GM23338 (cell line): ENCODE data around the gene MAMSTR. TPM values are rescaled to one million over a fixed set of nuclear protein-coding genes. Genes with fewer than 3 reads are reported as not detected.

Experiments used
- ATAC-seq: fragments of 200-7000 bp; cut with Tn5 transposase; 3 replicates; pipeline ENCODE4 v1.9.1; 2020
- DNase-seq: peaks from one replicate; pipeline ENCODE4 v3.0.0-alpha.2; 2015; ENCODE audit warnings: low spot score
- H2AFZ ChIP-seq: fragments of 200-600 bp; sonication (generic); 2 replicates; pipeline ENCODE4 v1.8.0; 2016; ENCODE audit warnings: antibody characterized with exemption, mild to moderate bottlenecking, moderate library complexity
- H3F3A ChIP-seq: fragments of 200-600 bp; sonication (generic); replicated peaks from 2 replicates; pipeline ENCODE4 v1.8.0; 2017; ENCODE audit warnings: antibody characterized with exemption, mixed run types, low read depth
- H3K27ac ChIP-seq: fragments of 200-600 bp; sonication (generic); 2 replicates; pipeline ENCODE4 v1.6.1; 2016; ENCODE audit warnings: low read depth
- H3K27me3 ChIP-seq: fragments of 200-600 bp; sonication (generic); 2 replicates; pipeline ENCODE4 v1.8.0; 2016; ENCODE audit warnings: mild to moderate bottlenecking, mixed run types, moderate library complexity; ENCODE audit not compliant: insufficient read depth
- H3K36me3 ChIP-seq: fragments of 200-600 bp; sonication (generic); 2 replicates; pipeline ENCODE4 v1.8.0; 2016; ENCODE audit warnings: mild to moderate bottlenecking; ENCODE audit not compliant: insufficient read depth
- H3K4me1 ChIP-seq: fragments of 200-600 bp; sonication (generic); 2 replicates; pipeline ENCODE4 v1.8.0; 2016; ENCODE audit warnings: mild to moderate bottlenecking, moderate library complexity; ENCODE audit not compliant: insufficient read depth
- H3K4me2 ChIP-seq: fragments of 200-600 bp; sonication (generic); 2 replicates; pipeline ENCODE4 v1.7.1; 2017; ENCODE audit warnings: mixed run types
- H3K4me3 ChIP-seq: fragments of 200-600 bp; sonication (generic); 2 replicates; pipeline ENCODE4 v1.6.1; 2016; ENCODE audit warnings: mixed run types
- H3K79me2 ChIP-seq: fragments of 200-600 bp; sonication (generic); replicated peaks from 2 replicates; pipeline ENCODE4 v1.8.0; 2017; ENCODE audit warnings: mild to moderate bottlenecking; ENCODE audit not compliant: insufficient read depth
- H3K9me2 ChIP-seq: fragments of 200-600 bp; sonication (generic); 2 replicates; pipeline ENCODE4 v1.8.0; 2017; ENCODE audit not compliant: insufficient read depth
- H4K20me1 ChIP-seq: fragments of 200-600 bp; sonication (generic); replicated peaks from 2 replicates; pipeline ENCODE4 v1.8.0; 2017; ENCODE audit warnings: mild to moderate bottlenecking; ENCODE audit not compliant: insufficient read depth
- H3K27ac Mint-ChIP-seq: 2 replicates; pipeline ENCODE4 v1.8.0; 2020; ENCODE audit warnings: inconsistent platforms, mild to moderate bottlenecking, moderate library complexity, mixed read lengths
- H3K27me3 Mint-ChIP-seq: 3 replicates; pipeline ENCODE4 v1.8.0; 2022; ENCODE audit warnings: low read depth, mild to moderate bottlenecking, moderate library complexity, mixed read lengths, inconsistent platforms; ENCODE audit not compliant: insufficient read depth, poor library complexity
- H3K36me3 Mint-ChIP-seq: 3 replicates; pipeline ENCODE4 v1.8.0; 2021; ENCODE audit warnings: low read depth, mild to moderate bottlenecking, inconsistent platforms, moderate library complexity, mixed read lengths
- H3K4me1 Mint-ChIP-seq: 3 replicates; pipeline ENCODE4 v1.8.0; 2020; ENCODE audit warnings: mild to moderate bottlenecking, inconsistent platforms, mixed read lengths
- H3K4me3 Mint-ChIP-seq: 3 replicates; pipeline ENCODE4 v1.8.0; 2021; ENCODE audit warnings: moderate library complexity, mild to moderate bottlenecking, inconsistent platforms, mixed read lengths
- H3K9me3 Mint-ChIP-seq: 3 replicates; pipeline ENCODE4 v1.8.0; 2020; ENCODE audit warnings: moderate library complexity, mild to moderate bottlenecking, inconsistent platforms, mixed read lengths
- CREB1 ChIP-seq: fragments of 250-450 bp; sonication (Bioruptor Pico); IDR thresholded peaks from 2 replicates; pipeline ENCODE4 v1.5.0; 2020; ENCODE audit warnings: low read depth, mild to moderate bottlenecking, moderate library complexity
- ETS1 ChIP-seq: IDR thresholded peaks from 2 replicates; pipeline ENCODE4 v1.6.1; 2016; ENCODE audit warnings: antibody characterized with exemption
- EZH2phosphoT487 ChIP-seq: fragments of 200-600 bp; sonication (generic); IDR thresholded peaks from one replicate; pipeline ENCODE4 v1.8.1; 2018; ENCODE audit warnings: antibody characterized with exemption; ENCODE audit not compliant: unreplicated experiment
- JUNB ChIP-seq: IDR thresholded peaks from one replicate; pipeline ENCODE4 v1.6.1; 2016; ENCODE audit warnings: antibody characterized with exemption; ENCODE audit not compliant: unreplicated experiment
- NANOG ChIP-seq: IDR thresholded peaks from 2 replicates; pipeline ENCODE4 v1.6.1; 2016; ENCODE audit warnings: antibody characterized with exemption, borderline replicate concordance
- POLR2AphosphoS5 ChIP-seq: IDR thresholded peaks from 2 replicates; pipeline ENCODE4 v1.6.1; 2016; ENCODE audit warnings: antibody characterized with exemption, low read depth
- ZNF331 ChIP-seq: fragments of 250-450 bp; sonication (Bioruptor Pico); IDR thresholded peaks from 2 replicates; pipeline ENCODE4 v1.5.0; 2020; ENCODE audit warnings: low read depth, mild to moderate bottlenecking, moderate library complexity
- polyA plus RNA-seq: library from polyadenylated mRNA; unstranded; fragments of >200 nt; fragmentation: Nextera tagmentation; extraction: Ambion mirVana; gene quantifications from 2 replicates; pipeline ENCODE4 v1.2.1, GENCODE V29; 2016
- total RNA-seq: library from RNA; depleted of rRNA; stranded (reverse); fragments of >200 nt; shearing (Covaris generic); gene quantifications from 2 replicates; pipeline ENCODE4 v1.2.3, GENCODE V29; 2014
- TF ChIP-seq, protein P1 (sequence below): fragments of 250-450 bp; sonication (Bioruptor Pico); IDR thresholded peaks from 2 replicates; pipeline ENCODE4 v1.5.0; 2020; ENCODE audit warnings: mild to moderate bottlenecking, moderate library complexity
- TF ChIP-seq, protein P2 (sequence below), 2 experiments: fragments of 200-600 bp in 1 of 2; sonication (generic) in 1 of 2; conservative IDR thresholded peaks; 2 replicates each; pipeline versions ENCODE4 v1.5.1 to v1.6.1; 2016 to 2017; ENCODE audit warnings: antibody characterized with exemption in 2 of 2, low read depth in 2 of 2, mild to moderate bottlenecking in 2 of 2, moderate library complexity in 1 of 2
- TF ChIP-seq, protein P3 (sequence below): IDR thresholded peaks from one replicate; pipeline ENCODE4 v1.6.1; 2018; ENCODE audit warnings: antibody characterized with exemption; ENCODE audit not compliant: unreplicated experiment

The MAMSTR gene
- total and polyA plus RNA-seq, 2 experiments from 2014 or later: 1.9 to 2.0 TPM

DNA sequence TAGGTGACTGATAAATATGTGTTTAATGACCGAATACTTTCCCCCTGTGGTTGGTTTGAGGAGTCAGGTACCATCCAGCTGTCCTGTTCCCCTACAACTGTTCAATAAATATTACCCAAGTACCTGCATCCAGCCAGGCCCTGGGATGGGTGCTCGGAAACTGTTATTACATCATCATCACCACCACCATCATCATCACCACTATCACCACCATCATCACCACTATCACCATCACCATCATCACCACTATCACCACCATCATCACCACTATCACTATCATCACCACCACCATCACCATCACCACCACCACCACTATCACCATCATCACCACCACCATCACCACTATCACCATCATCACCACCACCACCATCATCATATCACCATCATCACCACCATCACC, 50.8 kb downstream of the MAMSTR start:
- Histone ChIP-seq H3K27ac (no peak overlapping the region), H3K4me3 (no peak overlapping the region), H3K27me3 (no peaks in the 10 kb centered on the region), H4K20me1 (no peaks in the 10 kb centered on the region), H3K36me3 (no peaks in the 10 kb centered on the region), H3K4me1 (peaks cover 6% of the 10 kb centered on the region), H2AFZ (no peak overlapping the region), H3K9me2 (no peaks in the 10 kb centered on the region), H3K79me2 (no peaks in the 10 kb centered on the region), H3K4me2 (no peak overlapping the region), H3F3A (no peaks in the 10 kb centered on the region)
- H3K36me3 Mint-ChIP-seq: no peaks in the 10 kb centered on the region; the same call in 2 of the 3 replicates
- TF ChIP-seq CREB1 (CRISPR knock-in tag): no peak
- no peak for TF ChIP-seq JUNB
- TF ChIP-seq, protein P1, sequence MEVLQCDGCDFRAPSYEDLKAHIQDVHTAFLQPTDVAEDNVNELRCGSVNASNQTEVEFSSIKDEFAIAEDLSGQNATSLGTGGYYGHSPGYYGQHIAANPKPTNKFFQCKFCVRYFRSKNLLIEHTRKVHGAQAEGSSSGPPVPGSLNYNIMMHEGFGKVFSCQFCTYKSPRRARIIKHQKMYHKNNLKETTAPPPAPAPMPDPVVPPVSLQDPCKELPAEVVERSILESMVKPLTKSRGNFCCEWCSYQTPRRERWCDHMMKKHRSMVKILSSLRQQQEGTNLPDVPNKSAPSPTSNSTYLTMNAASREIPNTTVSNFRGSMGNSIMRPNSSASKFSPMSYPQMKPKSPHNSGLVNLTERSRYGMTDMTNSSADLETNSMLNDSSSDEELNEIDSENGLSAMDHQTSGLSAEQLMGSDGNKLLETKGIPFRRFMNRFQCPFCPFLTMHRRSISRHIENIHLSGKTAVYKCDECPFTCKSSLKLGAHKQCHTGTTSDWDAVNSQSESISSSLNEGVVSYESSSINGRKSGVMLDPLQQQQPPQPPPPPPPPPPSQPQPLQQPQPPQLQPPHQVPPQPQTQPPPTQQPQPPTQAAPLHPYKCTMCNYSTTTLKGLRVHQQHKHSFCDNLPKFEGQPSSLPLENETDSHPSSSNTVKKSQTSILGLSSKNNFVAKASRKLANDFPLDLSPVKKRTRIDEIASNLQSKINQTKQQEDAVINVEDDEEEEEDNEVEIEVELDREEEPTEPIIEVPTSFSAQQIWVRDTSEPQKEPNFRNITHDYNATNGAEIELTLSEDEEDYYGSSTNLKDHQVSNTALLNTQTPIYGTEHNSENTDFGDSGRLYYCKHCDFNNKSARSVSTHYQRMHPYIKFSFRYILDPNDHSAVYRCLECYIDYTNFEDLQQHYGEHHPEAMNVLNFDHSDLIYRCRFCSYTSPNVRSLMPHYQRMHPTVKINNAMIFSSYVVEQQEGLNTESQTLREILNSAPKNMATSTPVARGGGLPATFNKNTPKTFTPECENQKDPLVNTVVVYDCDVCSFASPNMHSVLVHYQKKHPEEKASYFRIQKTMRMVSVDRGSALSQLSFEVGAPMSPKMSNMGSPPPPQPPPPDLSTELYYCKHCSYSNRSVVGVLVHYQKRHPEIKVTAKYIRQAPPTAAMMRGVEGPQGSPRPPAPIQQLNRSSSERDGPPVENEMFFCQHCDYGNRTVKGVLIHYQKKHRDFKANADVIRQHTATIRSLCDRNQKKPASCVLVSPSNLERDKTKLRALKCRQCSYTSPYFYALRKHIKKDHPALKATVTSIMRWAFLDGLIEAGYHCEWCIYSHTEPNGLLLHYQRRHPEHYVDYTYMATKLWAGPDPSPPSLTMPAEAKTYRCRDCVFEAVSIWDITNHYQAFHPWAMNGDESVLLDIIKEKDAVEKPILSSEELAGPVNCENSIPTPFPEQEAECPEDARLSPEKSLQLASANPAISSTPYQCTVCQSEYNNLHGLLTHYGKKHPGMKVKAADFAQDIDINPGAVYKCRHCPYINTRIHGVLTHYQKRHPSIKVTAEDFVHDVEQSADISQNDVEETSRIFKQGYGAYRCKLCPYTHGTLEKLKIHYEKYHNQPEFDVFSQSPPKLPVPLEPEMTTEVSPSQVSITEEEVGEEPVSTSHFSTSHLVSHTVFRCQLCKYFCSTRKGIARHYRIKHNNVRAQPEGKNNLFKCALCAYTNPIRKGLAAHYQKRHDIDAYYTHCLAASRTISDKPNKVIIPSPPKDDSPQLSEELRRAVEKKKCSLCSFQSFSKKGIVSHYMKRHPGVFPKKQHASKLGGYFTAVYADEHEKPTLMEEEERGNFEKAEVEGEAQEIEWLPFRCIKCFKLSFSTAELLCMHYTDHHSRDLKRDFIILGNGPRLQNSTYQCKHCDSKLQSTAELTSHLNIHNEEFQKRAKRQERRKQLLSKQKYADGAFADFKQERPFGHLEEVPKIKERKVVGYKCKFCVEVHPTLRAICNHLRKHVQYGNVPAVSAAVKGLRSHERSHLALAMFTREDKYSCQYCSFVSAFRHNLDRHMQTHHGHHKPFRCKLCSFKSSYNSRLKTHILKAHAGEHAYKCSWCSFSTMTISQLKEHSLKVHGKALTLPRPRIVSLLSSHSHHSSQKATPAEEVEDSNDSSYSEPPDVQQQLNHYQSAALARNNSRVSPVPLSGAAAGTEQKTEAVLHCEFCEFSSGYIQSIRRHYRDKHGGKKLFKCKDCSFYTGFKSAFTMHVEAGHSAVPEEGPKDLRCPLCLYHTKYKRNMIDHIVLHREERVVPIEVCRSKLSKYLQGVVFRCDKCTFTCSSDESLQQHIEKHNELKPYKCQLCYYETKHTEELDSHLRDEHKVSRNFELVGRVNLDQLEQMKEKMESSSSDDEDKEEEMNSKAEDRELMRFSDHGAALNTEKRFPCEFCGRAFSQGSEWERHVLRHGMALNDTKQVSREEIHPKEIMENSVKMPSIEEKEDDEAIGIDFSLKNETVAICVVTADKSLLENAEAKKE (CRISPR knock-in tag): no peak
- H3K27ac Mint-ChIP-seq: no peak overlapping the region
- H3K27me3 Mint-ChIP-seq: peaks cover 6% of the 10 kb centered on the region
- no peak overlapping the region for H3K4me3 Mint-ChIP-seq
- ATAC-seq (no peak), DNase-seq (no peak)
- peaks cover 13% of the 10 kb centered on the region for H3K4me1 Mint-ChIP-seq
- H3K9me3 Mint-ChIP-seq: peaks cover 9% of the 10 kb centered on the region; the same call in 2 of the 3 replicates

DNA sequence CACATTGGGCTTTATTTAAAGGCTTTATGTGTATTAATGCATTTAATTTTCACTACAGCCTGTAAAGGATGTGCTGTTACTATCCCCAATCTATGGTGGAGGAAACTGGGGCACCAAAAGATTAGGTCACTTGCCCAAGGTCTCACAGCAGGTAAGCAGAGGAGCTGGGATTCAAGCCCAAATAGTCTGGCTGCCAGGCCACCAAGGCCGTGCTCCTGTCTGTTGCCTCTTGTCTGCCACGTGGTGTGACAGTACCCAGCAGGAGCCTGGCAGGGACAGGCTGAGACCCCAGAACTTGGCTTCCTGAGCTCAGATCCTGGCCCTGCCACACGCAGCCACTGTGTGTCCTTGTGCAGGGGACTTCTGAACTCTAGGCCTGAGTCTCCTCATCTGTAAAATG, 51.2 kb downstream of the MAMSTR start:
- no peak for DNase-seq
- Histone ChIP-seq H3K27ac (no peak overlapping the region), H3K27me3 (no peaks in the 10 kb centered on the region), H3K79me2 (no peaks in the 10 kb centered on the region), H3K9me2 (no peaks in the 10 kb centered on the region), H3F3A (no peaks in the 10 kb centered on the region), H3K4me3 (no peak overlapping the region), H2AFZ (no peak overlapping the region), H3K36me3 (no peaks in the 10 kb centered on the region), H3K4me2 (no peak overlapping the region), H3K4me1 (peaks cover 2% of the 10 kb centered on the region), H4K20me1 (no peaks in the 10 kb centered on the region)
- Mint-ChIP-seq H3K4me3 (no peak overlapping the region), H3K4me1 (peaks cover 9% of the 10 kb centered on the region), H3K36me3 (no peaks in the 10 kb centered on the region; the same call in 2 of the 3 replicates), H3K27ac (no peak overlapping the region), H3K9me3 (peaks cover 9% of the 10 kb centered on the region; the same call in 2 of the 3 replicates), H3K27me3 (peaks cover 4% of the 10 kb centered on the region)
- ATAC-seq: no peak
- no peak for TF ChIP-seq EZH2phosphoT487
- TF ChIP-seq, protein P2, sequence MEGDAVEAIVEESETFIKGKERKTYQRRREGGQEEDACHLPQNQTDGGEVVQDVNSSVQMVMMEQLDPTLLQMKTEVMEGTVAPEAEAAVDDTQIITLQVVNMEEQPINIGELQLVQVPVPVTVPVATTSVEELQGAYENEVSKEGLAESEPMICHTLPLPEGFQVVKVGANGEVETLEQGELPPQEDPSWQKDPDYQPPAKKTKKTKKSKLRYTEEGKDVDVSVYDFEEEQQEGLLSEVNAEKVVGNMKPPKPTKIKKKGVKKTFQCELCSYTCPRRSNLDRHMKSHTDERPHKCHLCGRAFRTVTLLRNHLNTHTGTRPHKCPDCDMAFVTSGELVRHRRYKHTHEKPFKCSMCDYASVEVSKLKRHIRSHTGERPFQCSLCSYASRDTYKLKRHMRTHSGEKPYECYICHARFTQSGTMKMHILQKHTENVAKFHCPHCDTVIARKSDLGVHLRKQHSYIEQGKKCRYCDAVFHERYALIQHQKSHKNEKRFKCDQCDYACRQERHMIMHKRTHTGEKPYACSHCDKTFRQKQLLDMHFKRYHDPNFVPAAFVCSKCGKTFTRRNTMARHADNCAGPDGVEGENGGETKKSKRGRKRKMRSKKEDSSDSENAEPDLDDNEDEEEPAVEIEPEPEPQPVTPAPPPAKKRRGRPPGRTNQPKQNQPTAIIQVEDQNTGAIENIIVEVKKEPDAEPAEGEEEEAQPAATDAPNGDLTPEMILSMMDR (conservative IDR thresholded peaks at IDR 0.05; ENCODE audit: low read depth in 2 of 2): no peak
- no peak for TF ChIP-seq ETS1
- no peak for TF ChIP-seq NANOG
- no peak for TF ChIP-seq POLR2AphosphoS5
- TF ChIP-seq ZNF331: no peak
- TF ChIP-seq, protein P3, sequence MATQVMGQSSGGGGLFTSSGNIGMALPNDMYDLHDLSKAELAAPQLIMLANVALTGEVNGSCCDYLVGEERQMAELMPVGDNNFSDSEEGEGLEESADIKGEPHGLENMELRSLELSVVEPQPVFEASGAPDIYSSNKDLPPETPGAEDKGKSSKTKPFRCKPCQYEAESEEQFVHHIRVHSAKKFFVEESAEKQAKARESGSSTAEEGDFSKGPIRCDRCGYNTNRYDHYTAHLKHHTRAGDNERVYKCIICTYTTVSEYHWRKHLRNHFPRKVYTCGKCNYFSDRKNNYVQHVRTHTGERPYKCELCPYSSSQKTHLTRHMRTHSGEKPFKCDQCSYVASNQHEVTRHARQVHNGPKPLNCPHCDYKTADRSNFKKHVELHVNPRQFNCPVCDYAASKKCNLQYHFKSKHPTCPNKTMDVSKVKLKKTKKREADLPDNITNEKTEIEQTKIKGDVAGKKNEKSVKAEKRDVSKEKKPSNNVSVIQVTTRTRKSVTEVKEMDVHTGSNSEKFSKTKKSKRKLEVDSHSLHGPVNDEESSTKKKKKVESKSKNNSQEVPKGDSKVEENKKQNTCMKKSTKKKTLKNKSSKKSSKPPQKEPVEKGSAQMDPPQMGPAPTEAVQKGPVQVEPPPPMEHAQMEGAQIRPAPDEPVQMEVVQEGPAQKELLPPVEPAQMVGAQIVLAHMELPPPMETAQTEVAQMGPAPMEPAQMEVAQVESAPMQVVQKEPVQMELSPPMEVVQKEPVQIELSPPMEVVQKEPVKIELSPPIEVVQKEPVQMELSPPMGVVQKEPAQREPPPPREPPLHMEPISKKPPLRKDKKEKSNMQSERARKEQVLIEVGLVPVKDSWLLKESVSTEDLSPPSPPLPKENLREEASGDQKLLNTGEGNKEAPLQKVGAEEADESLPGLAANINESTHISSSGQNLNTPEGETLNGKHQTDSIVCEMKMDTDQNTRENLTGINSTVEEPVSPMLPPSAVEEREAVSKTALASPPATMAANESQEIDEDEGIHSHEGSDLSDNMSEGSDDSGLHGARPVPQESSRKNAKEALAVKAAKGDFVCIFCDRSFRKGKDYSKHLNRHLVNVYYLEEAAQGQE: no peak
